ENCODE measurements around the gene FBXO48. TPM values are rescaled to one million over a fixed set of nuclear protein-coding genes. Genes with fewer than 3 reads are reported as not detected.
A peak's percentile ranks its signal among the peaks of the same experiment; 100 is the strongest.

Gene FBXO48
- total RNA-seq, 4 donors from 2014 or later: 0.60 to 2.0 (median 1.2) TPM

GRCh38 chr2:68466361-68466777 lies 725 bp downstream of the FBXO48 start:
- no peak for DNase-seq (ENCODE audit: low spot score in 2 of 2)
- H3K9me3 ChIP-seq: no peaks in the 10 kb centered on the region
- 8 to 9% methylated on average over 11 of the region's 11 CpGs for WGBS, 2 donors
- H3K4me1 ChIP-seq: peaks cover 0 to 24% (median 0%) of the 10 kb centered on the region in 4 donors
- H3K27ac ChIP-seq: peak overlapping the region; percentile 69 to 94 (median 88)
- peak overlapping the region; percentile 72 to 93 (median 84) for H3K4me3 ChIP-seq
- TF ChIP-seq POLR2A (IDR thresholded peaks at IDR 0.05): no peak
- TF ChIP-seq CTCF (IDR thresholded peaks at IDR 0.05): no peak
- TF ChIP-seq EP300 (IDR thresholded peaks at IDR 0.05): no peak
- no peaks in the 10 kb centered on the region for H3K36me3 ChIP-seq
- H3K27me3 ChIP-seq: no peaks in the 10 kb centered on the region

GRCh38 chr2:68465081-68465916 lies 1.8 kb downstream of the FBXO48 start:
- H3K9me3 ChIP-seq: no peaks in the 10 kb centered on the region
- H3K36me3 ChIP-seq: no peaks in the 10 kb centered on the region
- no peaks in the 10 kb centered on the region for H3K27me3 ChIP-seq
- no peak for TF ChIP-seq CTCF (IDR thresholded peaks at IDR 0.05)
- no peak for TF ChIP-seq EP300 (IDR thresholded peaks at IDR 0.05)
- no peak for TF ChIP-seq POLR2A (IDR thresholded peaks at IDR 0.05)
- WGBS, 2 donors: 87 to 89% methylated on average over 7 of the region's 7 CpGs
- no peak overlapping the region for H3K27ac ChIP-seq
- H3K4me1 ChIP-seq: peaks cover 0 to 24% (median 0%) of the 10 kb centered on the region in 4 donors
- H3K4me3 ChIP-seq: no peak overlapping the region
- DNase-seq (ENCODE audit: low spot score in 2 of 2): no peak

GRCh38 chr2:68464651-68465050 lies 2.4 kb downstream of the FBXO48 start:
- no peak overlapping the region for H3K27ac ChIP-seq
- TF ChIP-seq POLR2A (IDR thresholded peaks at IDR 0.05) (no peak), EP300 (IDR thresholded peaks at IDR 0.05) (no peak), CTCF (IDR thresholded peaks at IDR 0.05) (no peak)
- 79 to 86% methylated on average over 5 of the region's 5 CpGs for WGBS, 2 donors

GRCh38 chr2:68463287-68463877 lies 3.7 kb downstream of the FBXO48 start:
- no peak for DNase-seq (ENCODE audit: low spot score in 2 of 2)
- TF ChIP-seq CTCF (IDR thresholded peaks at IDR 0.05) (peak; percentile 58 to 73 (median 70)), POLR2A (IDR thresholded peaks at IDR 0.05) (no peak)
- H3K27me3 ChIP-seq: no peaks in the 10 kb centered on the region
- H3K27ac ChIP-seq: no peak overlapping the region
- no peak overlapping the region for H3K4me3 ChIP-seq
- no peaks in the 10 kb centered on the region for H3K9me3 ChIP-seq
- no peaks in the 10 kb centered on the region for H3K36me3 ChIP-seq
- H3K4me1 ChIP-seq: peaks cover 0 to 20% (median 0%) of the 10 kb centered on the region in 4 donors
- 0% methylated on average over 1 of the region's 1 CpG for WGBS, 2 donors

More at GRCh38 chr2:68464651-68465050, 2.4 kb downstream of the FBXO48 start:
- Histone ChIP-seq H3K4me1 (peaks cover 0 to 24% (median 0%) of the 10 kb centered on the region in 4 donors), H3K36me3 (no peaks in the 10 kb centered on the region), H3K9me3 (no peaks in the 10 kb centered on the region), H3K4me3 (no peak overlapping the region), H3K27me3 (no peaks in the 10 kb centered on the region)
- no peak for DNase-seq (ENCODE audit: low spot score in 2 of 2)

- H3K27me3 ChIP-seq: no peaks in the 10 kb centered on the region
- TF ChIP-seq CTCF (IDR thresholded peaks at IDR 0.05): no peak
- TF ChIP-seq EP300 (IDR thresholded peaks at IDR 0.05): no peak
- no peak for TF ChIP-seq POLR2A (IDR thresholded peaks at IDR 0.05)
- peaks cover 0 to 4% (median 0%) of the 10 kb centered on the region in 4 donors for H3K4me1 ChIP-seq
- no peaks in the 10 kb centered on the region for H3K36me3 ChIP-seq
- H3K9me3 ChIP-seq: no peaks in the 10 kb centered on the region
- WGBS, 2 donors: 65 to 72% methylated on average over 1 of the region's 1 CpG
- no peak overlapping the region for H3K4me3 ChIP-seq
- DNase-seq (ENCODE audit: low spot score in 2 of 2): no peak
- H3K27ac ChIP-seq: no peak overlapping the region
Measured at GRCh38 chr2:68458981-68459380, 8.1 kb downstream of the FBXO48 start.
